Liver (tissue), 9 donors: ENCODE measurements around the gene LRMDA. TPM values are rescaled to one million over a fixed set of nuclear protein-coding genes. Genes with fewer than 3 reads are reported as not detected.

Experiments
- DNase-seq: peaks from one replicate; pipeline ENCODE4 v3.0.0-alpha.2; 2017; ENCODE audit warnings: low spot score
- H3K27ac ChIP-seq, 2 donors: one replicate each; pipeline ENCODE4 v1.7.0; 2013; ENCODE audit warnings: inconsistent platforms in 2 of 2, low read length in 2 of 2, control low read depth in 1 of 2, low read depth in 1 of 2, mild to moderate bottlenecking in 1 of 2
- H3K27me3 ChIP-seq, 4 donors: one replicate each; pipeline versions ENCODE4 v1.6.1 to v1.7.0; 2013; ENCODE audit warnings: low read length in 3 of 4, inconsistent platforms in 1 of 4, mild to moderate bottlenecking in 1 of 4, moderate library complexity in 1 of 4; ENCODE audit not compliant: control insufficient read depth in 4 of 4, insufficient read depth in 4 of 4
- H3K36me3 ChIP-seq, 4 donors: one replicate each; pipeline versions ENCODE4 v1.6.1 to v1.7.0; 2013; ENCODE audit warnings: low read length in 3 of 4, mild to moderate bottlenecking in 3 of 4, low read depth in 1 of 4, moderate library complexity in 1 of 4; ENCODE audit not compliant: control insufficient read depth in 4 of 4, insufficient read depth in 3 of 4
- H3K4me1 ChIP-seq, 4 donors: one replicate each; pipeline versions ENCODE4 v1.6.1 to v1.7.0; 2013; ENCODE audit warnings: low read length in 3 of 4, mild to moderate bottlenecking in 3 of 4, moderate library complexity in 1 of 4; ENCODE audit not compliant: control insufficient read depth in 4 of 4, insufficient read depth in 4 of 4
- H3K4me3 ChIP-seq, 3 donors: one replicate each; pipeline versions ENCODE4 v1.6.1 to v1.7.0; 2013; ENCODE audit warnings: low read length in 3 of 3, control low read depth in 1 of 3, low read depth in 1 of 3, mild to moderate bottlenecking in 1 of 3
- H3K9ac ChIP-seq, 2 donors: one replicate each; pipeline ENCODE4 v1.7.0; 2013; ENCODE audit warnings: low read length in 2 of 2, mild to moderate bottlenecking in 2 of 2, moderate library complexity in 2 of 2, control low read depth in 1 of 2, low read depth in 1 of 2
- H3K9me3 ChIP-seq, 4 donors: one replicate each; pipeline versions ENCODE4 v1.6.1 to v1.7.0; 2013; ENCODE audit warnings: low read length in 3 of 4; ENCODE audit not compliant: control insufficient read depth in 4 of 4
- CTCF ChIP-seq: fragments of 150-350 bp; IDR thresholded peaks from 2 replicates; pipeline ENCODE4 v1.5.1; 2017; ENCODE audit warnings: improper control_type of control experiment, low read depth, low read length; ENCODE audit not compliant: missing input control
- EGR1 ChIP-seq, 2 donors: IDR thresholded peaks; 2 replicates each; pipeline ENCODE4 v1.6.1; 2016 to 2018; ENCODE audit warnings: antibody characterized with exemption in 2 of 2, low read depth in 2 of 2
- FOXA1 ChIP-seq: IDR thresholded peaks from 2 replicates; pipeline ENCODE4 v1.6.1; 2016; ENCODE audit warnings: antibody characterized with exemption
- FOXA2 ChIP-seq: IDR thresholded peaks from 2 replicates; pipeline ENCODE4 v1.6.1; 2016; ENCODE audit warnings: antibody characterized with exemption
- GABPA ChIP-seq, 2 donors: IDR thresholded peaks in 1 of 2; conservative IDR thresholded peaks in 1 of 2; 2 replicates each; pipeline ENCODE4 v1.6.1; 2016; ENCODE audit warnings: antibody characterized with exemption in 2 of 2, mild to moderate bottlenecking in 1 of 2, moderate library complexity in 1 of 2
- HNF4A ChIP-seq, 2 donors: conservative IDR thresholded peaks; 2 replicates each; pipeline ENCODE4 v1.6.1; 2016; ENCODE audit warnings: antibody characterized with exemption in 2 of 2, mild to moderate bottlenecking in 2 of 2
- HNF4G ChIP-seq: IDR thresholded peaks from 2 replicates; pipeline ENCODE4 v1.6.1; 2016; ENCODE audit warnings: antibody characterized with exemption
- JUND ChIP-seq, 2 donors: IDR thresholded peaks; 2 replicates each; pipeline ENCODE4 v1.6.1; 2016; ENCODE audit warnings: antibody characterized with exemption in 2 of 2
- MAX ChIP-seq: IDR thresholded peaks from 2 replicates; pipeline ENCODE4 v1.6.1; 2016; ENCODE audit warnings: antibody characterized with exemption
- NR2F2 ChIP-seq: IDR thresholded peaks from 2 replicates; pipeline ENCODE4 v1.6.1; 2016; ENCODE audit warnings: antibody characterized with exemption
- RAD21 ChIP-seq, 2 donors: IDR thresholded peaks; 2 replicates each; pipeline ENCODE4 v1.6.1; 2016; ENCODE audit warnings: antibody characterized with exemption in 2 of 2, mild to moderate bottlenecking in 2 of 2
- REST ChIP-seq: IDR thresholded peaks from 2 replicates; pipeline ENCODE4 v1.6.1; 2016; ENCODE audit warnings: antibody characterized with exemption, mild to moderate bottlenecking
- RXRA ChIP-seq, 2 donors: IDR thresholded peaks; 2 replicates each; pipeline ENCODE4 v1.6.1; 2017 to 2018; ENCODE audit warnings: antibody characterized with exemption in 2 of 2, mild to moderate bottlenecking in 1 of 2
- SP1 ChIP-seq: IDR thresholded peaks from 2 replicates; pipeline ENCODE4 v1.6.1; 2018; ENCODE audit warnings: antibody characterized with exemption, mild to moderate bottlenecking
- TAF1 ChIP-seq: conservative IDR thresholded peaks from 2 replicates; pipeline ENCODE4 v1.6.1; 2016; ENCODE audit warnings: antibody characterized with exemption, mild to moderate bottlenecking
- YY1 ChIP-seq: IDR thresholded peaks from 2 replicates; pipeline ENCODE4 v1.6.1; 2016; ENCODE audit warnings: antibody characterized with exemption, mild to moderate bottlenecking
- ZBTB33 ChIP-seq: IDR thresholded peaks from 2 replicates; pipeline ENCODE4 v1.6.1; 2016; ENCODE audit warnings: antibody characterized with exemption
- WGBS: extraction: QIAGEN DNeasy Blood & Tissue Kit; methylation state at CpG from one replicate; pipeline ENCODE4 v1.1.7; 2013; 5-methylcytosine and 5-hydroxymethylcytosine counted together
- polyA plus RNA-seq, 2 donors: library from polyadenylated mRNA; stranded (reverse) in 1 of 2; unstranded in 1 of 2; fragments of 200-250 nt in 1 of 2; fragments of >200 nt in 1 of 2; fragmentation: Nextera tagmentation in 1 of 2; extraction: Ambion mirVana in 1 of 2; gene quantifications; one replicate each; pipeline versions ENCODE4 v1.2.1 to v1.2.3, GENCODE V29; 2013 to 2015
- total RNA-seq, 2 donors: library from RNA; depleted of rRNA; stranded (reverse); fragments of >200 nt; gene quantifications; one replicate each; pipeline ENCODE4 v1.2.3, GENCODE V29; 2014
- TF ChIP-seq, protein P1 (sequence below): IDR thresholded peaks from 2 replicates; pipeline ENCODE4 v1.6.1; 2016; ENCODE audit warnings: antibody characterized with exemption
- donor health status: healthy.
- donor health status: healthy.
- donor health status: healthy.
- donor health status: healthy.
- donor health status: healthy.

The LRMDA gene
- total and polyA plus RNA-seq, 4 donors: 7.9 to 15.8 (median 11.3) TPM

- DNase-seq: no peak
- no peak overlapping the region for H3K27ac ChIP-seq
- no peaks in the 10 kb centered on the region for H3K4me1 ChIP-seq
- H3K9me3 ChIP-seq: no peaks in the 10 kb centered on the region
- H3K27me3 ChIP-seq: no peaks in the 10 kb centered on the region
- no peak overlapping the region for H3K9ac ChIP-seq
- WGBS: 100% methylated on average over 2 of the region's 2 CpGs
- no peaks in the 10 kb centered on the region for H3K36me3 ChIP-seq
- TF ChIP-seq HNF4G: no peak
- no peak for TF ChIP-seq MAX
- TF ChIP-seq REST: no peak
- TF ChIP-seq, protein P1, sequence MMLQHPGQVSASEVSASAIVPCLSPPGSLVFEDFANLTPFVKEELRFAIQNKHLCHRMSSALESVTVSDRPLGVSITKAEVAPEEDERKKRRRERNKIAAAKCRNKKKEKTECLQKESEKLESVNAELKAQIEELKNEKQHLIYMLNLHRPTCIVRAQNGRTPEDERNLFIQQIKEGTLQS: no peak
- TF ChIP-seq FOXA1: no peak
- no peak for TF ChIP-seq YY1
- no peak overlapping the region for H3K4me3 ChIP-seq
These were observed 611.8 kb downstream of the LRMDA start for GRCh38 chr10:76043261-76043660.

DNA sequence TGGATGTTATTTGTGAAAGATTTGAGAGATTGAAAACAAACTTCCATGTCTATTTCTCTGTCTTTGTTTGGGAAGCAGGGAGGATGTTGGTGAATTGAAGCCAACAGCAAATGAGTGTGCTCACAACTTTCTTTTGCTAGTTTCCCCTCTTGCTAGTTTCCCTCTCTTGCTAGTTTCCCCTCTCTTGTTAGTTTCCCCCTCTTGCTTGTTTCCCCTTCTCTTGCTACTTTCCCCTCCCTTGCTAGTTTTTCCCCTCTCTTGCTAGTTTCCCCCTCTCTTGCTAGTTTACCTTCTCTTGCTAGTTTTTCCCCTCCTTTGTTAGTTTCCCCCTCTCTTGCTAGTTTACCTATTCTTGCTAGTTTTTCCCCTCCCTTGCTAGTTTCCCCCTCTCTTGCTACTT is 613.3 kb downstream of the LRMDA start:
- no peak for DNase-seq
- TF ChIP-seq EGR1 (IDR thresholded peaks at IDR 0.05; ENCODE audit: low read depth in 2 of 2) (no peak), ZBTB33 (no peak), FOXA2 (no peak), REST (no peak), RXRA (IDR thresholded peaks at IDR 0.05) (no peak), HNF4A (conservative IDR thresholded peaks at IDR 0.05) (no peak), JUND (IDR thresholded peaks at IDR 0.05) (no peak), NR2F2 (no peak), RAD21 (IDR thresholded peaks at IDR 0.05) (no peak), GABPA (IDR thresholded peaks at IDR 0.05 in 1 of 2, conservative IDR thresholded peaks at IDR 0.05 in 1 of 2) (no peak), HNF4G (no peak), SP1 (no peak), TAF1 (no peak), MAX (no peak), CTCF (no peak), YY1 (no peak), FOXA1 (no peak)
- TF ChIP-seq, protein P1: no peak
- Histone ChIP-seq H3K9me3 (no peaks in the 10 kb centered on the region), H3K27ac (no peak overlapping the region), H3K27me3 (no peaks in the 10 kb centered on the region), H3K9ac (no peak overlapping the region), H3K36me3 (no peaks in the 10 kb centered on the region), H3K4me3 (no peak overlapping the region), H3K4me1 (no peaks in the 10 kb centered on the region)
